Keratinocyte (primary cell): ENCODE results near the gene CUX1.

ENCODE experiments used
- EZH2 ChIP-seq: IDR thresholded peaks from one replicate; pipeline ENCODE4 v1.6.1; 2012; ENCODE audit warnings: inconsistent platforms, mild to moderate bottlenecking, low read length, moderate library complexity
- TF ChIP-seq, protein P1 (sequence below), 3 experiments: IDR thresholded peaks in 1 of 3; conservative IDR thresholded peaks in 1 of 3; optimal IDR thresholded peaks in 1 of 3; 2 replicates in 2 of 3; 3 replicates in 1 of 3; pipeline versions ENCODE3 to v1.5.1; 2011; ENCODE audit warnings: low read length in 3 of 3, mild to moderate bottlenecking in 3 of 3, moderate library complexity in 2 of 3, control low read depth in 1 of 3, inconsistent platforms in 1 of 3; ENCODE audit not compliant: insufficient read depth in 2 of 3; ENCODE audit errors: extremely low read depth in 1 of 3

DNA sequence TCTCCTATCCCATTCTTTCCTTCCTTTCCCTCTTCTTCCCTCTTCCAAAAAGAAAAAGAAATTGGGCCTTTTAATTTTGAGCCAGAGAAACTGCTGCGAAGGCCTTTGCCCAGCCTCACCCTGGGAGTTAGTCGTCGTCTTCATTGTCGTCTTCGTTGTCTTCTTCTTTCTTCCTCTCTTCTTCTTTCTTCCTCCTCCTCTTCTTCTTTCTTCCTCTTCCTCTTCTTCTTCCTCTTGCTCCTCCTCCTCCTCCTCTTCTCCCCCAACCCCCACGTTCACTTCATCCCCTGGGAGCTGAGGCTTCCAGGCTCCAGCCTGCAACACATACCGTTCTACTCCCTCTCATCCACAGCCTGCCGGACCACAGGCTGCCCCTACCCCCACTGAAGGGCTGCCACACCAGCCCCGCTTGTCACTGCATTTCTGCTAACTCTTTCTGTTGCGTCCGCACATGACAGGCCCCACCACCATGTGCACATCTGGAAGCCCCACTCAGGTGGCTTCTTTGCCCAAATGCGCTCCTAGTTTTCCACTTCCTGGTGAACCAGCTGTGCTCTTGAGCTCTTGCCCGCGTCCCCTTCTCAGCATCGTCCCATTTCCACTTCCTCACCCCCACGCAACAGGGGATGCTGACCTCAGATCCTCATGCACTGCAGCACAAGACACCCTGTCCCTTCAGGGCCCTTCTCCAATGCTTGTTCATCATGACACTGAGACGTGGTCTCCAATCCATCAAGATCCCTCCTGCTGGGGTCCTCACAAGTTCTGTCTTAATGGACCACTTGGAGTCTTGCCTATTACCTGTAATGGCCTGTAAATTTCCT lies 374.3 kb downstream of the CUX1 start:
- TF ChIP-seq, protein P1, sequence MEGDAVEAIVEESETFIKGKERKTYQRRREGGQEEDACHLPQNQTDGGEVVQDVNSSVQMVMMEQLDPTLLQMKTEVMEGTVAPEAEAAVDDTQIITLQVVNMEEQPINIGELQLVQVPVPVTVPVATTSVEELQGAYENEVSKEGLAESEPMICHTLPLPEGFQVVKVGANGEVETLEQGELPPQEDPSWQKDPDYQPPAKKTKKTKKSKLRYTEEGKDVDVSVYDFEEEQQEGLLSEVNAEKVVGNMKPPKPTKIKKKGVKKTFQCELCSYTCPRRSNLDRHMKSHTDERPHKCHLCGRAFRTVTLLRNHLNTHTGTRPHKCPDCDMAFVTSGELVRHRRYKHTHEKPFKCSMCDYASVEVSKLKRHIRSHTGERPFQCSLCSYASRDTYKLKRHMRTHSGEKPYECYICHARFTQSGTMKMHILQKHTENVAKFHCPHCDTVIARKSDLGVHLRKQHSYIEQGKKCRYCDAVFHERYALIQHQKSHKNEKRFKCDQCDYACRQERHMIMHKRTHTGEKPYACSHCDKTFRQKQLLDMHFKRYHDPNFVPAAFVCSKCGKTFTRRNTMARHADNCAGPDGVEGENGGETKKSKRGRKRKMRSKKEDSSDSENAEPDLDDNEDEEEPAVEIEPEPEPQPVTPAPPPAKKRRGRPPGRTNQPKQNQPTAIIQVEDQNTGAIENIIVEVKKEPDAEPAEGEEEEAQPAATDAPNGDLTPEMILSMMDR (optimal IDR thresholded peaks at IDR 0.05 in 1 of 3, IDR thresholded peaks at IDR 0.05 in 1 of 3, conservative IDR thresholded peaks at IDR 0.05 in 1 of 3; ENCODE audit: extremely low read depth in 1 of 3, insufficient read depth in 2 of 3, low read length in 3 of 3) = no peak
- TF ChIP-seq EZH2 = no peak
